Stimulated activated CD4-positive, alpha-beta T cell treated with anti-CD3 and anti-CD28 coated beads, Interleukin-1b, Interleukin-23, amount 100 ng/mL, for 24 hours (primary cell): ENCODE results near the gene GNA12.

Experiments used
- DNase-seq, 4 experiments: peaks; one replicate each; pipeline ENCODE4 v3.0.0-alpha.2; 2020; ENCODE audit warnings: low read depth in 4 of 4, low spot score in 1 of 4

The GNA12 gene

GRCh38 chr7:2785071-2785500 is 59.0 kb downstream of the GNA12 start:
- no peak for DNase-seq

GRCh38 chr7:2782565-2782964 is 61.5 kb downstream of the GNA12 start:
- DNase-seq = no peak

GRCh38 chr7:2782121-2782520 is 62.0 kb downstream of the GNA12 start:
- DNase-seq = no peak

GRCh38 chr7:2781636-2782035 is 62.5 kb downstream of the GNA12 start:
- no peak for DNase-seq

- DNase-seq = no peak
These were observed 65.1 kb downstream of the GNA12 start for GRCh38 chr7:2779051-2779450.

- no peak for DNase-seq
These were observed 66.1 kb downstream of the GNA12 start for GRCh38 chr7:2777898-2778535.

- DNase-seq = no peak
These were observed 67.7 kb downstream of the GNA12 start for GRCh38 chr7:2776401-2776800.

- DNase-seq = no peak
These were observed 68.3 kb downstream of the GNA12 start for GRCh38 chr7:2775785-2776184.

- DNase-seq = no peak
These were observed 68.7 kb downstream of the GNA12 start for GRCh38 chr7:2775376-2775775.

- no peak for DNase-seq
These were observed 69.2 kb downstream of the GNA12 start for GRCh38 chr7:2774935-2775334.

- DNase-seq = no peak
These were observed 69.8 kb downstream of the GNA12 start for GRCh38 chr7:2774280-2774679.

GRCh38 chr7:2773608-2774007 is 70.5 kb downstream of the GNA12 start:
- DNase-seq = no peak

- DNase-seq = no peak
These were observed 72.8 kb downstream of the GNA12 start for GRCh38 chr7:2771274-2771731.

- DNase-seq = no peak
These were observed 79.5 kb downstream of the GNA12 start for GRCh38 chr7:2764621-2765020.

GRCh38 chr7:2763597-2763996 is 80.5 kb downstream of the GNA12 start:
- no peak for DNase-seq

GRCh38 chr7:2761801-2762497 is 82.2 kb downstream of the GNA12 start:
- DNase-seq = no peak

- DNase-seq = no peak
These were observed 82.9 kb downstream of the GNA12 start for GRCh38 chr7:2761131-2761624.

GRCh38 chr7:2760098-2760889 is 83.8 kb downstream of the GNA12 start:
- no peak for DNase-seq

GRCh38 chr7:2759736-2760097 is 84.4 kb downstream of the GNA12 start:
- no peak for DNase-seq

GRCh38 chr7:2758673-2759616 is 85.2 kb downstream of the GNA12 start:
- no peak for DNase-seq
